HCT116 (cell line): Measurements from ENCODE around the gene GPR61. TPM values are rescaled to one million over a fixed set of nuclear protein-coding genes. Genes with fewer than 3 reads are reported as not detected.

Experiments
- ATAC-seq: fragments of 200-7000 bp; cut with Tn5 transposase; 2 replicates; pipeline ENCODE4 v1.9.1; 2020; ENCODE audit warnings: mild to moderate bottlenecking, moderate library complexity
- BruUV-seq: library from RNA; stranded (reverse); fragments of 400-500 nt; replicated peaks from 2 replicates; lab custom pipeline; 2021; lab: Mats Ljungman, UMichigan
- CTCF ChIA-PET: fragments of 300-600 bp; sonication (Branson Sonifier 250); formaldehyde crosslinking; loops from one replicate; lab custom pipeline; 2021; ENCODE audit warnings: antibody characterized with exemption; lab: Charles Lee
- POLR2A ChIA-PET: fragments of 300-600, 350-600 bp; sonication (Branson Sonifier 250); formaldehyde crosslinking; loops from one replicate; lab custom pipeline; 2021; ENCODE audit warnings: antibody characterized with exemption; lab: Charles Lee
- RAD21 ChIA-PET, 2 experiments: fragments of 300-600 bp; sonication (Branson Sonifier 250); formaldehyde crosslinking; loops; one replicate each; lab custom pipeline; 2023; ENCODE audit warnings: low total read pairs in 2 of 2; ENCODE audit not compliant: uncharacterized antibody in 2 of 2, unreplicated experiment in 2 of 2, low non-redundant PET in 1 of 2; lab: Charles Lee
- DNase-seq: peaks from one replicate; pipeline ENCODE4 v3.0.0-alpha.2; 2010; ENCODE audit warnings: low read depth, low spot score
- H2AFZ ChIP-seq: fragments of 200-600 bp; shearing (Covaris generic), sonication (generic); 2 replicates; pipeline ENCODE4 v1.6.1; 2017; ENCODE audit warnings: low read depth, mixed run types, mixed read lengths, antibody characterized with exemption, low read length; ENCODE audit not compliant: poor library complexity, severe bottlenecking
- H3K27ac ChIP-seq: 2 replicates; pipeline ENCODE4 v1.5.1; 2012; ENCODE audit warnings: low read depth, low read length
- H3K27me3 ChIP-seq: fragments of 200-600 bp; sonication (generic); 2 replicates; pipeline ENCODE4 v1.6.1; 2016; ENCODE audit warnings: mixed run types, low read length, mixed read lengths; ENCODE audit not compliant: insufficient read depth
- H3K36me3 ChIP-seq, 2 experiments: fragments of 200-500 bp in 1 of 2; fragments of 200-600 bp in 1 of 2; sonication (Bioruptor generic) in 1 of 2; sonication (generic) in 1 of 2; 2 replicates each; pipeline versions ENCODE4 v1.5.1 to v1.6.1; 2014 to 2016; ENCODE audit warnings: low read length in 2 of 2, inconsistent platforms in 1 of 2, mixed read lengths in 1 of 2, mixed run types in 1 of 2; ENCODE audit not compliant: insufficient read depth in 2 of 2, control insufficient read depth in 1 of 2
- H3K4me1 ChIP-seq, 2 experiments: fragments of 200-600 bp in 1 of 2; sonication (generic) in 1 of 2; 2 replicates each; pipeline versions ENCODE4 v1.5.1 to v1.6.1; 2012 to 2017; ENCODE audit warnings: low read length in 2 of 2, inconsistent platforms in 1 of 2, mild to moderate bottlenecking in 1 of 2, mixed read lengths in 1 of 2, mixed run types in 1 of 2, moderate library complexity in 1 of 2; ENCODE audit not compliant: insufficient read depth in 2 of 2, control insufficient read depth in 1 of 2
- H3K4me2 ChIP-seq: fragments of 200-600 bp; sonication (generic); 2 replicates; pipeline ENCODE4 v1.6.1; 2017; ENCODE audit warnings: mixed run types, low read length, mixed read lengths
- H3K4me3 ChIP-seq, 2 experiments: fragments of 200-600 bp in 1 of 2; sonication (generic) in 1 of 2; replicated peaks in 1 of 2; 2 replicates each; pipeline ENCODE4 v1.5.1; 2011 to 2016; ENCODE audit warnings: low read length in 2 of 2, control low read depth in 1 of 2, low read depth in 1 of 2, mild to moderate bottlenecking in 1 of 2, mixed read lengths in 1 of 2, mixed run types in 1 of 2
- H3K79me2 ChIP-seq: fragments of 200-600 bp; sonication (generic); 2 replicates; pipeline ENCODE4 v1.6.1; 2017; ENCODE audit warnings: mild to moderate bottlenecking, mixed run types, low read length, moderate library complexity, mixed read lengths; ENCODE audit not compliant: insufficient read depth
- H3K9ac ChIP-seq: fragments of 200-600 bp; sonication (generic); 2 replicates; pipeline ENCODE4 v1.6.1; 2016; ENCODE audit warnings: low read length, mixed read lengths
- H3K9me2 ChIP-seq: fragments of 200-600 bp; sonication (generic), shearing (Covaris generic); 2 replicates; pipeline ENCODE4 v1.6.1; 2017; ENCODE audit warnings: mixed run types, mild to moderate bottlenecking, moderate library complexity; ENCODE audit not compliant: insufficient read depth
- H3K9me3 ChIP-seq, 2 experiments: fragments of 200-500 bp in 1 of 2; fragments of 200-600 bp in 1 of 2; sonication (Bioruptor generic) in 1 of 2; sonication (generic) in 1 of 2; 2 replicates each; pipeline ENCODE4 v1.6.1; 2014 to 2017; ENCODE audit warnings: low read length in 2 of 2, mixed read lengths in 2 of 2, inconsistent platforms in 1 of 2, low read depth in 1 of 2, mild to moderate bottlenecking in 1 of 2, mixed run types in 1 of 2, moderate library complexity in 1 of 2; ENCODE audit not compliant: control insufficient read depth in 1 of 2, insufficient read depth in 1 of 2
- H4K20me1 ChIP-seq: fragments of 200-600 bp; sonication (generic), shearing (Covaris generic); 2 replicates; pipeline ENCODE4 v1.6.1; 2017; ENCODE audit warnings: mixed run types, mild to moderate bottlenecking, moderate library complexity; ENCODE audit not compliant: insufficient read depth
- ATF3 ChIP-seq: IDR thresholded peaks from 2 replicates; pipeline ENCODE4 v1.6.1; 2012
- CEBPB ChIP-seq: IDR thresholded peaks from 2 replicates; pipeline ENCODE4 v1.6.1; 2012; ENCODE audit warnings: low read depth
- ELF1 ChIP-seq: IDR thresholded peaks from 2 replicates; pipeline ENCODE4 v1.6.1; 2012; ENCODE audit warnings: low read depth, borderline replicate concordance
- EZH2 ChIP-seq: fragments of 200-600 bp; sonication (generic); IDR thresholded peaks from 2 replicates; pipeline ENCODE4 v1.6.1; 2017; ENCODE audit warnings: antibody characterized with exemption, mixed run types
- EZH2phosphoT487 ChIP-seq: fragments of 200-600 bp; IDR thresholded peaks from 2 replicates; pipeline ENCODE4 v1.6.1; 2018; ENCODE audit warnings: antibody characterized with exemption, borderline replicate concordance
- FOSL1 ChIP-seq: IDR thresholded peaks from 2 replicates; pipeline ENCODE4 v1.6.1; 2012; ENCODE audit warnings: low read depth
- MAX ChIP-seq: IDR thresholded peaks from 2 replicates; pipeline ENCODE4 v1.6.1; 2012
- RAD21 ChIP-seq: IDR thresholded peaks from 2 replicates; pipeline ENCODE4 v1.6.1; 2012; ENCODE audit warnings: low read depth, mild to moderate bottlenecking
- SIN3A ChIP-seq: IDR thresholded peaks from 2 replicates; pipeline ENCODE4 v1.6.1; 2012; ENCODE audit warnings: low read depth
- SP1 ChIP-seq: IDR thresholded peaks from 2 replicates; pipeline ENCODE4 v1.6.1; 2012; ENCODE audit warnings: low read depth
- ZNF274 ChIP-seq: fragments of 200-500 bp; sonication (Bioruptor generic); IDR thresholded peaks from 2 replicates; pipeline ENCODE4 v1.6.1; 2014; ENCODE audit warnings: mild to moderate bottlenecking, low read depth, low read length, inconsistent platforms
- intact Hi-C: fragments of 100-400 bp; cut with micrococcal nuclease; formaldehyde crosslinking; loops from 2 replicates; pipeline ENCODE4 v1.10.0; 2022
- total RNA-seq: library from RNA; stranded (reverse); gene quantifications from one replicate; pipeline ENCODE4 v1.2.1, GENCODE V29; 2021; ENCODE audit not compliant: unreplicated experiment
- TF ChIP-seq, protein P1 (sequence below), 3 experiments: fragments of 200-600 bp in 1 of 3; sonication (generic) in 1 of 3; IDR thresholded peaks in 2 of 3; conservative IDR thresholded peaks in 1 of 3; 2 replicates each; pipeline ENCODE4 v1.5.1; 2012 to 2017; ENCODE audit warnings: low read depth in 2 of 3, low read length in 2 of 3, antibody characterized with exemption in 1 of 3, borderline replicate concordance in 1 of 3, control low read depth in 1 of 3, mild to moderate bottlenecking in 1 of 3, mixed read lengths in 1 of 3, mixed run types in 1 of 3, moderate library complexity in 1 of 3; ENCODE audit not compliant: insufficient read depth in 1 of 3

The GPR61 gene
- total RNA-seq, 1 experiment from 2014 or later, result not detected

DNA sequence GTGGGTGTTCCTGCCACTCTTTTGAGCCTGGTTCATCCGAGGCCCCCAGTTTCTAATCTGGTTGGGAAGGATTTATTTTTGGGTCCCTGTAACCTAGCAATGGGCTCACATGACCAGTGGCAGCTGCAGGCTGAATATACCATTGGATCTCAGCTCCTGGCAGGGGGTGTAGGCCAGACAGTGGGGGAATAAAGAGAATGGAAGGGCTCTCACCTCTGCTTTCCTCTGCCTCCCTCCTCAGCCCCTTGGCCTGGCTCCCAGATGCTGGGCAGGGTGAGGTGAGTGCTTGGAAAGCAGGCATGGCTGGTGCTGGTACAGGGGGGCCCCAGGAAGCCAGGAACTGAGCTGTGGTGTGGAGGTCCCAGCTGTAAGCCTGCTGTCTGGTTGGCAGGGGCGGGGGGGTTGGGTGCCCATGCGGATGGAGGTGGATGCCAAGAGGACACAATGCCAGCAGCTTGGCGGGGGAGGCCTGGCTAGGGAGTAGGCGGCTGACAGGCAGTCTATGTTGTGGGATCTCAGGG lies 3.6 kb upstream of the GPR61 start:
- POLR2A ChIA-PET, result no interaction called here
- no peak for DNase-seq
- no peak for TF ChIP-seq SIN3A
- no peak for TF ChIP-seq MAX
- no peak for TF ChIP-seq ELF1
- TF ChIP-seq SP1, result no peak
- TF ChIP-seq RAD21, result no peak
- TF ChIP-seq CEBPB, result no peak
- TF ChIP-seq ZNF274, result no peak
- TF ChIP-seq EZH2phosphoT487, result no peak
- TF ChIP-seq FOSL1, result no peak
- TF ChIP-seq, protein P1, sequence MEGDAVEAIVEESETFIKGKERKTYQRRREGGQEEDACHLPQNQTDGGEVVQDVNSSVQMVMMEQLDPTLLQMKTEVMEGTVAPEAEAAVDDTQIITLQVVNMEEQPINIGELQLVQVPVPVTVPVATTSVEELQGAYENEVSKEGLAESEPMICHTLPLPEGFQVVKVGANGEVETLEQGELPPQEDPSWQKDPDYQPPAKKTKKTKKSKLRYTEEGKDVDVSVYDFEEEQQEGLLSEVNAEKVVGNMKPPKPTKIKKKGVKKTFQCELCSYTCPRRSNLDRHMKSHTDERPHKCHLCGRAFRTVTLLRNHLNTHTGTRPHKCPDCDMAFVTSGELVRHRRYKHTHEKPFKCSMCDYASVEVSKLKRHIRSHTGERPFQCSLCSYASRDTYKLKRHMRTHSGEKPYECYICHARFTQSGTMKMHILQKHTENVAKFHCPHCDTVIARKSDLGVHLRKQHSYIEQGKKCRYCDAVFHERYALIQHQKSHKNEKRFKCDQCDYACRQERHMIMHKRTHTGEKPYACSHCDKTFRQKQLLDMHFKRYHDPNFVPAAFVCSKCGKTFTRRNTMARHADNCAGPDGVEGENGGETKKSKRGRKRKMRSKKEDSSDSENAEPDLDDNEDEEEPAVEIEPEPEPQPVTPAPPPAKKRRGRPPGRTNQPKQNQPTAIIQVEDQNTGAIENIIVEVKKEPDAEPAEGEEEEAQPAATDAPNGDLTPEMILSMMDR (IDR thresholded peaks at IDR 0.05 in 2 of 3, conservative IDR thresholded peaks at IDR 0.05 in 1 of 3; ENCODE audit: borderline replicate concordance in 1 of 3, insufficient read depth in 1 of 3, low read depth in 2 of 3, low read length in 2 of 3), result no peak
- no peak for TF ChIP-seq EZH2
- TF ChIP-seq ATF3, result no peak
- Histone ChIP-seq H3K27ac (no peak overlapping the region), H3K4me3 (no peak overlapping the region), H3K27me3 (no peaks in the 10 kb centered on the region), H4K20me1 (no peaks in the 10 kb centered on the region), H3K4me2 (no peak overlapping the region), H3K79me2 (no peaks in the 10 kb centered on the region), H3K9me2 (no peaks in the 10 kb centered on the region), H3K36me3 (no peaks in the 10 kb centered on the region), H2AFZ (no peak overlapping the region), H3K9ac (no peak overlapping the region), H3K9me3 (no peaks in the 10 kb centered on the region), H3K4me1 (peaks cover 4 to 14% of the 10 kb centered on the region in 2 experiments; a peak in 3 of 4 replicates)
- BruUV-seq, result no TSS peak
- RAD21 ChIA-PET, result no interaction called here
- intact Hi-C loops, result loop anchor here (10.0 kb wide), 1 partner anchor 331 kb away; no protein-coding TSS in a partner anchor
- CTCF ChIA-PET, result interaction anchor here (1.3 kb wide), 1 partner anchor 47 kb away, joined by 3 read pairs; no protein-coding TSS in a partner anchor
- ATAC-seq, result no peak
